Parathyroid adenoma (tissue), 2 donors: ENCODE results near the gene PKDCC.

Experiments
- H2AFZ ChIP-seq: fragments of 300-600 bp; sonication (generic); one replicate; pipeline ENCODE4 v1.7.0; 2017; ENCODE audit warnings: antibody characterized with exemption, mild to moderate bottlenecking
- H3K27ac ChIP-seq: fragments of 300-600 bp; sonication (generic); one replicate; pipeline ENCODE4 v1.7.0; 2017
- H3K27me3 ChIP-seq: fragments of 300-600 bp; sonication (generic); one replicate; pipeline ENCODE4 v1.7.0; 2017; ENCODE audit warnings: low read length; ENCODE audit not compliant: control insufficient read depth, insufficient read depth
- H3K36me3 ChIP-seq: fragments of 300-600 bp; sonication (generic); one replicate; pipeline ENCODE4 v1.7.0; 2017; ENCODE audit warnings: low read length; ENCODE audit not compliant: control insufficient read depth, insufficient read depth
- H3K4me1 ChIP-seq: fragments of 300-600 bp; sonication (generic); one replicate; pipeline ENCODE4 v1.7.0; 2017; ENCODE audit warnings: control low read depth
- H3K4me2 ChIP-seq: fragments of 300-600 bp; sonication (generic); one replicate; pipeline ENCODE4 v1.7.0; 2017; ENCODE audit warnings: low read length
- H3K4me3 ChIP-seq: fragments of 300-600 bp; sonication (generic); one replicate; pipeline ENCODE4 v1.7.0; 2017; ENCODE audit warnings: low read depth, low read length
- H3K79me2 ChIP-seq: fragments of 300-600 bp; sonication (generic); one replicate; pipeline ENCODE4 v1.7.0; 2017; ENCODE audit warnings: control low read depth
- H3K9ac ChIP-seq: fragments of 300-600 bp; sonication (generic); one replicate; pipeline ENCODE4 v1.7.0; 2017; ENCODE audit warnings: mild to moderate bottlenecking
- H3K9me3 ChIP-seq: fragments of 300-600 bp; sonication (generic); one replicate; pipeline ENCODE4 v1.7.0; 2017; ENCODE audit warnings: low read length; ENCODE audit not compliant: control insufficient read depth
- TF ChIP-seq, protein P1 (sequence below): fragments of 300-600 bp; sonication (generic); IDR thresholded peaks from one replicate; pipeline ENCODE4 v1.7.0; 2017; ENCODE audit warnings: antibody characterized with exemption, mild to moderate bottlenecking
- donor health status: primary hyperparathyroidism.

PKDCC gene

DNA sequence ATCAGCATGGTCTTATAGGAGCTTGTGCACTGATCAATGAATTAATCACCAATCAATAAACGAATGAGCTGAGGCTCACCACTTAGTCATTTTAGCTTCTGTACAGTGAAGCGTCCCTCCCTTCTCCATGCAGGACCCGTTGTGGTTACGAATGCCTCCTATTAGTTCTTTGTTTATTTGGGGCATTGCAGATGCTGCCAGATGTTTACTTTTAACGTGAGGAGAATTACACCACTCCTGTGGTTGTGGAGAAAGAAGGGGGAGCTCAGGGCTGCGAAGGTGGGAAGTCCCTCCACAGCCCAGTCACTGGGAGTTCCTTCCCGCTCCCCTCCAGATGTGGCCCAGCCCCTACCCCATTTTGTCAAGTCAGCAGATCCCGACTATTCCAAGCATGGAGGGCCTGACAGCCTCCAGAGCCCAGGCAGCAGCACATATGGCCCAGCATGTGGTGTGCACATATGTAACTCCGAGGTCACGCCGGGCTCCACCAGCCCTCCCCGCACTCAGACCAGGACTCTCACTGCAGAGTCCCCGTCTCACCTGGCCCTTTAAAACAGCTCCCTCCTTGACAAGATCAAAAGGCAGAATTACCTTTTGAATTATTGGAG, 20.9 kb downstream of the PKDCC start:
- no peaks in the 10 kb centered on the region for H3K9me3 ChIP-seq
- TF ChIP-seq, protein P1, sequence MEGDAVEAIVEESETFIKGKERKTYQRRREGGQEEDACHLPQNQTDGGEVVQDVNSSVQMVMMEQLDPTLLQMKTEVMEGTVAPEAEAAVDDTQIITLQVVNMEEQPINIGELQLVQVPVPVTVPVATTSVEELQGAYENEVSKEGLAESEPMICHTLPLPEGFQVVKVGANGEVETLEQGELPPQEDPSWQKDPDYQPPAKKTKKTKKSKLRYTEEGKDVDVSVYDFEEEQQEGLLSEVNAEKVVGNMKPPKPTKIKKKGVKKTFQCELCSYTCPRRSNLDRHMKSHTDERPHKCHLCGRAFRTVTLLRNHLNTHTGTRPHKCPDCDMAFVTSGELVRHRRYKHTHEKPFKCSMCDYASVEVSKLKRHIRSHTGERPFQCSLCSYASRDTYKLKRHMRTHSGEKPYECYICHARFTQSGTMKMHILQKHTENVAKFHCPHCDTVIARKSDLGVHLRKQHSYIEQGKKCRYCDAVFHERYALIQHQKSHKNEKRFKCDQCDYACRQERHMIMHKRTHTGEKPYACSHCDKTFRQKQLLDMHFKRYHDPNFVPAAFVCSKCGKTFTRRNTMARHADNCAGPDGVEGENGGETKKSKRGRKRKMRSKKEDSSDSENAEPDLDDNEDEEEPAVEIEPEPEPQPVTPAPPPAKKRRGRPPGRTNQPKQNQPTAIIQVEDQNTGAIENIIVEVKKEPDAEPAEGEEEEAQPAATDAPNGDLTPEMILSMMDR: no peak
- no peaks in the 10 kb centered on the region for H3K36me3 ChIP-seq
- no peak overlapping the region for H3K27ac ChIP-seq
- no peak overlapping the region for H3K4me3 ChIP-seq
- H3K79me2 ChIP-seq: no peaks in the 10 kb centered on the region
- no peaks in the 10 kb centered on the region for H3K27me3 ChIP-seq
- H3K9ac ChIP-seq: no peak overlapping the region
- no peaks in the 10 kb centered on the region for H3K4me1 ChIP-seq
- H3K4me2 ChIP-seq: no peak overlapping the region
- no peak overlapping the region for H2AFZ ChIP-seq

DNA sequence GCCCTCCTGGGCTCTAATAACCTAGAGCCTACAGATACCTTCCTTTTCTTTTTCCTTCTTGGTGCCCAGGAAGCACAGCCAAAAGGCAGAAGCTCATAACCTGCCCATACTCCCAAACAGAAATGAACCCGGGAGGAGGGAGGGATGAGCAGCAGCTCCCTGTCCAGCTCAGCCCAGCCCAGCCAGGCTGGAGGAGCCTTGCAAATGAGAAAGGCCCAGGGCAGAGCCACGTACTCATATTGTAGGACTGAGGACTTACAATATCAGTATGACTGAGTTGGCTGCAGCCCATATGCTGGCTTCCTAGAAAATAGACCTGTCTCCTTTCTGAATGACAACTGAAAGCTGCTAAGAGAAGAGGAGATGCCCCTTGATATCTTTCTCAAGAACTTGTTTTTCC, 21.7 kb downstream of the PKDCC start:
- Histone ChIP-seq H3K27ac (no peak overlapping the region), H3K9me3 (no peaks in the 10 kb centered on the region), H2AFZ (no peak overlapping the region), H3K4me3 (no peak overlapping the region), H3K4me1 (no peaks in the 10 kb centered on the region), H3K9ac (no peak overlapping the region), H3K27me3 (no peaks in the 10 kb centered on the region), H3K79me2 (no peaks in the 10 kb centered on the region), H3K4me2 (no peak overlapping the region), H3K36me3 (no peaks in the 10 kb centered on the region)
- TF ChIP-seq, protein P1: no peak

DNA sequence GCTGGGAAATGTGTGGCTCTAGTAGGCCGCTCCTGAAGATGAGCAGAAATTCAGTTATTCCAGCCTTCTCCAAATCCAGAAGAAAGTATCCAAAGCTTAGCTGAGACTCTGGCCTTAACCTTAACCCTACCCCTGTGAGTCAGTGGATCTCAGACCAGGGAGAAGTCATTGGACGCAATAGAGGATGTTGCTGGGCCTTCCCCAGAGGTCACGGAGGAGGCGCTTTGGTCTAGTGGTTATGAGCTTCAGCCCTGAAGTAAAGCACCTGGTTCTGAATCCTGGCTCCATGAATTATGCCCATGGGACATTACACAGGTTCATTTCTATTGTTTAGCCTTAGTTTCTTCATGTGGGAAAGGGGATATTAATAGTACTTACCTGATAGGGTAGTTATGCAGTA, 24.0 kb downstream of the PKDCC start:
- Histone ChIP-seq H2AFZ (no peak overlapping the region), H3K79me2 (no peaks in the 10 kb centered on the region), H3K9me3 (no peaks in the 10 kb centered on the region), H3K4me2 (no peak overlapping the region), H3K27ac (no peak overlapping the region), H3K36me3 (no peaks in the 10 kb centered on the region), H3K27me3 (no peaks in the 10 kb centered on the region), H3K9ac (no peak overlapping the region), H3K4me1 (no peaks in the 10 kb centered on the region), H3K4me3 (no peak overlapping the region)
- TF ChIP-seq, protein P1: no peak

DNA sequence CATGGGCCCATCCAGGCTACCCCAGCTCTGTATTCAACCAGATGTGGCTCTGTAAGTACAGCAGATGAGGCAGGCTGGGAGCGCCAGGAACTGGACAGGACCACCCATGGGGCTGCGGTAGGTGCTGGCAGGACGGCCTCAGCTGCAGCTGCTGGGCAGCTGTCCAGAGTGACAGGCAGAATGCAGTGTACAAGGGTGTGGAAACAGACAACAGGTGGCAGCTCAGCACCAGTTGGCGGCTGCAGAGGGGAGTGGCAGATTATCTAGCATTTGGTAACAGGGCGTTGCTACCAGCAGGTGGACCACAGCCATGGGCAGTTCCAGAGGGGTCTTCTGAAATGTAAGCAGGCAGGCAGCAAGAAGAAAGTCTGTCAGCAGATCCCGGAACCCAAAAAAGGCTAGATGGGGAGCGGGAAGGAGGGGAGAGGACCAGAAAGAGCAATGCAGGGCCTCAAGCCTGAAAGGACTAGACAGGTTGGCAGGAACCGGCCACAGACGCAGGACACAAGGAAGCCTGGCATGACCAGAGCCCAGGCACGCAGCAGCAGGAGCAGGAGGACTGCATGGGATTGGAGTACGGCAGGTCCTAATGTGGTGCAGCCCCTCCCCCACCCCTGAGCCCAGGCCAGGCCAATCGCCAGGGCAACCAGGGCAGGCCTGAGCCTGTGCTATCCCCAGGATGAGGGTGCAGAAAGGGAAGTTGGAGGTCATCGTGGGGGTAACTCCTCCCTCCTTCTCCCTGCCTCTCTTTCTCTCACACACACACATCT, 24.7 kb downstream of the PKDCC start:
- no peaks in the 10 kb centered on the region for H3K27me3 ChIP-seq
- no peak overlapping the region for H3K9ac ChIP-seq
- no peak overlapping the region for H3K4me2 ChIP-seq
- H3K4me3 ChIP-seq: no peak overlapping the region
- no peak overlapping the region for H2AFZ ChIP-seq
- H3K79me2 ChIP-seq: no peaks in the 10 kb centered on the region
- TF ChIP-seq, protein P1: no peak
- H3K36me3 ChIP-seq: no peaks in the 10 kb centered on the region
- no peak overlapping the region for H3K27ac ChIP-seq
- no peaks in the 10 kb centered on the region for H3K9me3 ChIP-seq
- no peaks in the 10 kb centered on the region for H3K4me1 ChIP-seq
